HEK293T (cell line): ENCODE measurements around the gene HPGD.

Experiments
- CTCF ChIA-PET: fragments of 350-600 bp; formaldehyde crosslinking; extraction: SDS; loops from one replicate; lab custom pipeline; 2021; ENCODE audit warnings: antibody characterized with exemption, inconsistent platforms; lab: Yijun Ruan, JAX
- POLR2A ChIA-PET: fragments of 350-600 bp; formaldehyde crosslinking; extraction: SDS; loops from one replicate; lab custom pipeline; 2020; ENCODE audit warnings: antibody characterized with exemption, inconsistent platforms; lab: Yijun Ruan, JAX
- DNase-seq: peaks from one replicate; pipeline ENCODE4 v3.0.0; 2012; ENCODE audit warnings: mixed read lengths; ENCODE audit errors: extremely low spot score
- ARNT ChIP-seq: fragments of 450-650 bp; IDR thresholded peaks from 2 replicates; pipeline ENCODE4 v1.6.1; 2017; ENCODE audit warnings: mild to moderate bottlenecking
- BHLHE40 ChIP-seq: fragments of 450-650 bp; IDR thresholded peaks from 2 replicates; pipeline ENCODE4 v1.6.1; 2016; ENCODE audit warnings: mild to moderate bottlenecking, moderate library complexity, borderline replicate concordance
- CTBP1 ChIP-seq: fragments of 450-650 bp; IDR thresholded peaks from 2 replicates; pipeline ENCODE4 v1.6.1; 2016; ENCODE audit warnings: borderline replicate concordance
- ELF4 ChIP-seq: fragments of 450-650 bp; IDR thresholded peaks from 2 replicates; pipeline ENCODE4 v1.6.1; 2017; ENCODE audit warnings: antibody characterized with exemption
- FOXA1 ChIP-seq: fragments of 450-650 bp; IDR thresholded peaks from 2 replicates; pipeline ENCODE4 v1.6.1; 2016; ENCODE audit warnings: mild to moderate bottlenecking
- FOXK2 ChIP-seq: fragments of 450-650 bp; IDR thresholded peaks from 2 replicates; pipeline ENCODE4 v1.6.1; 2016; ENCODE audit warnings: mild to moderate bottlenecking
- FOXM1 ChIP-seq: fragments of 450-650 bp; IDR thresholded peaks from 2 replicates; pipeline ENCODE4 v1.6.1; 2017; ENCODE audit warnings: mild to moderate bottlenecking, borderline replicate concordance
- HDGF ChIP-seq: fragments of 450-650 bp; IDR thresholded peaks from 2 replicates; pipeline ENCODE4 v1.6.1; 2017; ENCODE audit warnings: antibody characterized with exemption, borderline replicate concordance
- L3MBTL2 ChIP-seq: fragments of 450-650 bp; conservative IDR thresholded peaks from 2 replicates; pipeline ENCODE4 v1.6.1; 2016; ENCODE audit warnings: mild to moderate bottlenecking
- LEF1 ChIP-seq: fragments of 450-650 bp; IDR thresholded peaks from 2 replicates; pipeline ENCODE4 v1.6.1; 2017; ENCODE audit warnings: mild to moderate bottlenecking, borderline replicate concordance
- NFRKB ChIP-seq: fragments of 450-650 bp; IDR thresholded peaks from 2 replicates; pipeline ENCODE4 v1.6.1; 2016; ENCODE audit warnings: mild to moderate bottlenecking, moderate library complexity
- PKNOX1 ChIP-seq: fragments of 450-650 bp; IDR thresholded peaks from 2 replicates; pipeline ENCODE4 v1.6.1; 2016
- SP1 ChIP-seq: fragments of 450-650 bp; IDR thresholded peaks from 2 replicates; pipeline ENCODE4 v1.6.1; 2017
- SUZ12 ChIP-seq: fragments of 450-650 bp; IDR thresholded peaks from 2 replicates; pipeline ENCODE4 v1.6.1; 2016; ENCODE audit warnings: mild to moderate bottlenecking
- TARDBP ChIP-seq: fragments of 450-650 bp; IDR thresholded peaks from 2 replicates; pipeline ENCODE4 v1.6.1; 2016
- ZNF384 ChIP-seq: fragments of 450-650 bp; IDR thresholded peaks from 2 replicates; pipeline ENCODE4 v1.6.1; 2016

HPGD gene

GRCh38 chr4:174534461-174534860, 12.2 kb upstream of the HPGD start:
- no peak for DNase-seq
- ChIA-PET POLR2A (no interaction called here), CTCF (no interaction called here)
- TF ChIP-seq NFRKB (no peak), SP1 (no peak), ELF4 (no peak), ARNT (no peak), L3MBTL2 (no peak), LEF1 (no peak), FOXM1 (no peak), FOXK2 (no peak), SUZ12 (no peak), HDGF (no peak), PKNOX1 (no peak), FOXA1 (no peak), BHLHE40 (no peak), ZNF384 (no peak), CTBP1 (no peak), TARDBP (no peak)

GRCh38 chr4:174532445-174532844, 10.2 kb upstream of the HPGD start:
- DNase-seq, result no peak
- CTCF ChIA-PET, result no interaction called here
- no peak for TF ChIP-seq ARNT
- TF ChIP-seq CTBP1, result no peak
- no peak for TF ChIP-seq SP1
- no peak for TF ChIP-seq PKNOX1
- TF ChIP-seq NFRKB, result no peak
- TF ChIP-seq FOXK2, result no peak
- POLR2A ChIA-PET, result no interaction called here

- ChIA-PET CTCF (interaction anchor here (0.7 kb wide), 1 partner anchor 160 kb away, joined by 3 read pairs; no protein-coding TSS in a partner anchor), POLR2A (no interaction called here)
- no peak for TF ChIP-seq BHLHE40
- no peak for TF ChIP-seq ZNF384
- no peak for TF ChIP-seq LEF1
- no peak for TF ChIP-seq FOXM1
- TF ChIP-seq FOXK2, result no peak
- TF ChIP-seq PKNOX1, result no peak
- no peak for TF ChIP-seq SUZ12
- TF ChIP-seq HDGF, result no peak
- no peak for TF ChIP-seq ARNT
- TF ChIP-seq FOXA1, result no peak
- TF ChIP-seq CTBP1, result no peak
- TF ChIP-seq TARDBP, result no peak
- no peak for TF ChIP-seq NFRKB
- TF ChIP-seq SP1, result no peak
- TF ChIP-seq ELF4, result no peak
- TF ChIP-seq L3MBTL2, result no peak
- no peak for DNase-seq
These were observed 9.2 kb upstream of the HPGD start for GRCh38 chr4:174531486-174531885.

- no peak for TF ChIP-seq TARDBP
- TF ChIP-seq HDGF, result no peak
- TF ChIP-seq PKNOX1, result no peak
- TF ChIP-seq LEF1, result no peak
- TF ChIP-seq FOXM1, result no peak
- TF ChIP-seq ARNT, result no peak
- TF ChIP-seq CTBP1, result no peak
- no peak for TF ChIP-seq NFRKB
- no peak for TF ChIP-seq SP1
- no peak for TF ChIP-seq SUZ12
- no peak for TF ChIP-seq ZNF384
- no peak for TF ChIP-seq FOXA1
- no peak for TF ChIP-seq FOXK2
- no peak for TF ChIP-seq ELF4
- TF ChIP-seq L3MBTL2, result no peak
- no peak for TF ChIP-seq BHLHE40
- POLR2A ChIA-PET, result no interaction called here
- CTCF ChIA-PET, result interaction anchor here (0.6 kb wide), 1 partner anchor 129 kb away, joined by 3 read pairs; no protein-coding TSS in a partner anchor
- DNase-seq, result no peak
These were observed 5.9 kb upstream of the HPGD start for GRCh38 chr4:174528226-174528625.

GRCh38 chr4:174526731-174527130, 4.4 kb upstream of the HPGD start:
- POLR2A ChIA-PET, result no interaction called here
- CTCF ChIA-PET, result interaction anchor here (0.7 kb wide), 1 partner anchor 24 kb away, joined by 3 read pairs; no protein-coding TSS in a partner anchor
- no peak for DNase-seq
- no peak for TF ChIP-seq L3MBTL2
- no peak for TF ChIP-seq FOXM1
- no peak for TF ChIP-seq ARNT
- TF ChIP-seq LEF1, result no peak
- TF ChIP-seq CTBP1, result no peak
- no peak for TF ChIP-seq HDGF
- no peak for TF ChIP-seq SP1
- TF ChIP-seq ELF4, result no peak
- no peak for TF ChIP-seq SUZ12
- no peak for TF ChIP-seq NFRKB
- TF ChIP-seq TARDBP, result no peak
- TF ChIP-seq ZNF384, result no peak
- TF ChIP-seq PKNOX1, result no peak
